ENCODE data around the gene CDH24. TPM values are rescaled to one million over a fixed set of nuclear protein-coding genes. Genes with fewer than 3 reads are reported as not detected.

Gene CDH24
- total RNA-seq, 1 experiment from 2014 or later = 17.9 TPM

DNA sequence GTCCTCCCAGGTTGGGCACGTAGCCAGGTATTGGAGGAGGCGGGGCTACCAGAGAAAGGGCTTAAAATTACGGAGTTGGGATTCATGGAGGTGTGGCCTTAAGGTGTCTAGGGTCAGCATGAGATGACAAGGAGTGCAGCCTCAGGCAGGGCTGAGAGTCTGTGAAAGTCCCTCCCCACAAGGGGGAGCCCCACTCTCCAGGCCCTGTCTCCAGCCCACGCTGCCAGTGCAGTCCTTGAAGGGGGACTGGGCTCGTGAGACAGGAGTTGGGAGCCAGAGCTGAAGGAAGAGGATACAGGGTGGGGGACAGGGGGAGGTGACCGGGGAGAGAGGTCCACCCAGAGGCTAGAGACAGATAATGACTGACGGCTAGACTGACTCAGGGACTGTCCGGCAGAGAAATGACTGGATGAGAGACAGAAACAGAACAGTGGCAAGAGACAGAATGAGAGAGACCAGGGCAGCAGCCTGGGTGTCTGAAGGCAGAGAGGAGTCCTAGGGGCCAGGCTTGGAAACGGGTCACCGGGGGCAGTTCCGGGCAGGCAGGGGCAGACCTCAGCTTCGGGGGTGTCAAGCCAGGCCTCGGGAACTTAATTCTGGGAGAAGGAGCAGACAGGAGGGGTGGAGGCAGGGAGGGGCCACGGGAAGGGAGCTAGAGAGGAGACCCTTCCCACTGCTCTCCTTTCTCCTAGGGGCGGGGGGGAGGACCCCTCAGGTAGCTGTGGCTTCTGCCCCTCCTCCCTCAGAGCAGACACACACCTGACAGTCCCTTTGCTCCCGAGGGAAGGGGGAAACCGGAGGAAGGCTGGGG is 970 bp downstream of the CDH24 start (continued):
- TF ChIP-seq NFATC4 (CRISPR knock-in tag; IDR thresholded peaks at IDR 0.05) (no peak), CBFB (CRISPR knock-in tag; IDR thresholded peaks at IDR 0.05; ENCODE audit: low read depth) (no peak), ZNF416 (CRISPR knock-in tag; IDR thresholded peaks at IDR 0.05) (no peak), OVOL2 (CRISPR knock-in tag; IDR thresholded peaks at IDR 0.05; ENCODE audit: borderline replicate concordance) (no peak), HMGA2 (CRISPR knock-in tag; IDR thresholded peaks at IDR 0.05) (no peak), TEAD1 (CRISPR knock-in tag; IDR thresholded peaks at IDR 0.05) (0 out of 2 replicates have a peak, but pooled peaks have one; percentile 9), MYBL2 (CRISPR knock-in tag; IDR thresholded peaks at IDR 0.05) (no peak)
- TF ChIP-seq, protein P1, sequence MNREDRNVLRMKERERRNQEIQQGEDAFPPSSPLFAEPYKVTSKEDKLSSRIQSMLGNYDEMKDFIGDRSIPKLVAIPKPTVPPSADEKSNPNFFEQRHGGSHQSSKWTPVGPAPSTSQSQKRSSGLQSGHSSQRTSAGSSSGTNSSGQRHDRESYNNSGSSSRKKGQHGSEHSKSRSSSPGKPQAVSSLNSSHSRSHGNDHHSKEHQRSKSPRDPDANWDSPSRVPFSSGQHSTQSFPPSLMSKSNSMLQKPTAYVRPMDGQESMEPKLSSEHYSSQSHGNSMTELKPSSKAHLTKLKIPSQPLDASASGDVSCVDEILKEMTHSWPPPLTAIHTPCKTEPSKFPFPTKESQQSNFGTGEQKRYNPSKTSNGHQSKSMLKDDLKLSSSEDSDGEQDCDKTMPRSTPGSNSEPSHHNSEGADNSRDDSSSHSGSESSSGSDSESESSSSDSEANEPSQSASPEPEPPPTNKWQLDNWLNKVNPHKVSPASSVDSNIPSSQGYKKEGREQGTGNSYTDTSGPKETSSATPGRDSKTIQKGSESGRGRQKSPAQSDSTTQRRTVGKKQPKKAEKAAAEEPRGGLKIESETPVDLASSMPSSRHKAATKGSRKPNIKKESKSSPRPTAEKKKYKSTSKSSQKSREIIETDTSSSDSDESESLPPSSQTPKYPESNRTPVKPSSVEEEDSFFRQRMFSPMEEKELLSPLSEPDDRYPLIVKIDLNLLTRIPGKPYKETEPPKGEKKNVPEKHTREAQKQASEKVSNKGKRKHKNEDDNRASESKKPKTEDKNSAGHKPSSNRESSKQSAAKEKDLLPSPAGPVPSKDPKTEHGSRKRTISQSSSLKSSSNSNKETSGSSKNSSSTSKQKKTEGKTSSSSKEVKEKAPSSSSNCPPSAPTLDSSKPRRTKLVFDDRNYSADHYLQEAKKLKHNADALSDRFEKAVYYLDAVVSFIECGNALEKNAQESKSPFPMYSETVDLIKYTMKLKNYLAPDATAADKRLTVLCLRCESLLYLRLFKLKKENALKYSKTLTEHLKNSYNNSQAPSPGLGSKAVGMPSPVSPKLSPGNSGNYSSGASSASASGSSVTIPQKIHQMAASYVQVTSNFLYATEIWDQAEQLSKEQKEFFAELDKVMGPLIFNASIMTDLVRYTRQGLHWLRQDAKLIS (CRISPR knock-in tag; IDR thresholded peaks at IDR 0.05; ENCODE audit: borderline replicate concordance) = no peak
- TF ChIP-seq, protein P2, sequence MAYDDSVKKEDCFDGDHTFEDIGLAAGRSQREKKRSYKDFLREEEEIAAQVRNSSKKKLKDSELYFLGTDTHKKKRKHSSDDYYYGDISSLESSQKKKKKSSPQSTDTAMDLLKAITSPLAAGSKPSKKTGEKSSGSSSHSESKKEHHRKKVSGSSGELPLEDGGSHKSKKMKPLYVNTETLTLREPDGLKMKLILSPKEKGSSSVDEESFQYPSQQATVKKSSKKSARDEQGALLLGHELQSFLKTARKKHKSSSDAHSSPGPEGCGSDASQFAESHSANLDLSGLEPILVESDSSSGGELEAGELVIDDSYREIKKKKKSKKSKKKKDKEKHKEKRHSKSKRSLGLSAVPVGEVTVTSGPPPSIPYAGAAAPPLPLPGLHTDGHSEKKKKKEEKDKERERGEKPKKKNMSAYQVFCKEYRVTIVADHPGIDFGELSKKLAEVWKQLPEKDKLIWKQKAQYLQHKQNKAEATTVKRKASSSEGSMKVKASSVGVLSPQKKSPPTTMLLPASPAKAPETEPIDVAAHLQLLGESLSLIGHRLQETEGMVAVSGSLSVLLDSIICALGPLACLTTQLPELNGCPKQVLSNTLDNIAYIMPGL (CRISPR knock-in tag; IDR thresholded peaks at IDR 0.05) = peak; percentile 46; the same call in 1 of the 2 replicates
- TF ChIP-seq, protein P3, sequence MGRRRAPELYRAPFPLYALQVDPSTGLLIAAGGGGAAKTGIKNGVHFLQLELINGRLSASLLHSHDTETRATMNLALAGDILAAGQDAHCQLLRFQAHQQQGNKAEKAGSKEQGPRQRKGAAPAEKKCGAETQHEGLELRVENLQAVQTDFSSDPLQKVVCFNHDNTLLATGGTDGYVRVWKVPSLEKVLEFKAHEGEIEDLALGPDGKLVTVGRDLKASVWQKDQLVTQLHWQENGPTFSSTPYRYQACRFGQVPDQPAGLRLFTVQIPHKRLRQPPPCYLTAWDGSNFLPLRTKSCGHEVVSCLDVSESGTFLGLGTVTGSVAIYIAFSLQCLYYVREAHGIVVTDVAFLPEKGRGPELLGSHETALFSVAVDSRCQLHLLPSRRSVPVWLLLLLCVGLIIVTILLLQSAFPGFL (CRISPR knock-in tag; IDR thresholded peaks at IDR 0.05; ENCODE audit: borderline replicate concordance) = no peak; the same call in 1 of the 2 replicates
- TF ChIP-seq, protein P4, sequence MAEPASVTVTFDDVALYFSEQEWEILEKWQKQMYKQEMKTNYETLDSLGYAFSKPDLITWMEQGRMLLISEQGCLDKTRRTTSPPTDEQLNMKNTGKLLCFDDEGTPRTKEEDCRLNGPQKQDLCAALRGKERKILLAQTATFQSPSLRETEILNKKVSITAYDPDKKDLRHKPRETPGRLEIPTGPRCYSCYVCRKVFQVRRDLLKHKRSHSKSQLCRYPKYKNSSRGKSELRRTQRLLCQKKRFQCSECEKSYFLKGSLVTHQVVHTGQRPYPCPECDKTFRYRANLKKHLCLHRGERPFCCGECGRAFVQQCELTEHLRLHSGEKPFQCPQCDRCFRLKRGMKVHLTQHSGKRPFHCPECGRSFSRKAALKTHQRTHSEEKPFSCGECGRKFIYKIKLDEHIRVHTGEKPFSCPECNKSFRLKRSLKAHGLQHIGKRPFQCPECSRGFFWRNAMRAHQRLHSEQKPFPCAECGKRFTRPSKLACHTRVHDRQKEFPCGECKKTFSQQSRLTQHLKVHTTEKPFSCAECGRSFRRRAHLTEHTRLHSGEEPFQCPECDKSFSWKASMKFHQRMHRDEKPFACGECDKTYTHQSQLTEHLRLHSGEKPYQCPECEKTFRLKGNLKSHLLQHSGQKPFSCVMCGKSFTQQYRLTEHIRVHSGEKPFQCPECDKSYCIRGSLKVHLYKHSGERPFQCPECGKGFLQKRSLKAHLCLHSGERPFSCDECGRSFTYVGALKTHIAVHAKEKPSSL (CRISPR knock-in tag; conservative IDR thresholded peaks at IDR 0.05) = no peak

DNA sequence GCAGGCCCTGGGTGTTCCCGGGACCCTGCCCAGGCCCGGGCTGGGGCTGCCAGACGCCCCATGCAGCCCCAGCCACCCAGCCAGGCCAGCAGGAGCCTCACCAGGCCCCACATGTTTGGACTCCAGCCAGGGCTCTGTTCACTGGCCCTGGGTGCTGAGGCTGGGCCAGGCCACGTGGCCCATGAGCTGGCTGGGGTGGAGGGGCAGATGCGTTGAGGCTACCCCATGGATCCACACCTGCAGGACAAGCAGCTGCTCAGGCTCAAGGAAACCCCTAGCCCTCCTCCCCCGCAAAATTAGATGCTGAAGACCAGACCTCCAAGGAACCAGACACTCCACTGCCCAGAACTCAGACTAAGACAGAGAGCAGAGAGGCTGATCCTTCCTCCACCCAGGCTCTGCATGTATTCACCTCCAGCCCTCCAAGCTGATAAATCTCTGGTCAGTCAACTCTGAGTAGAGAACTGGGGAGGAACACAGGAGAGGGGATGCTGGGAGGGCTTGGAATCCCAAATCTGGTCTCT is 1.6 kb downstream of the CDH24 start:
- ChIA-PET POLR2A (interaction anchor here (1.3 to 1.7 kb wide), 3 partner anchors 40 to 73 kb away, joined by 4 to 5 read pairs (median 4); partner anchors contain the start of genes ACIN1, AJUBA and C14orf119), CTCF (interaction anchor here (0.8 to 8.8 kb wide), 18 partner anchors 13 to 234 kb away, joined by 3 to 224 read pairs (median 12); partner anchors contain the start of genes AJUBA, PRMT5 and PSMB11)
- no peak overlapping the region; the same call in 1 of the 2 replicates for H3K27ac Mint-ChIP-seq
- no peaks in the 10 kb centered on the region for H3K9me3 Mint-ChIP-seq
- peaks cover 5% of the 10 kb centered on the region; the same call in 1 of the 2 replicates for H3K27me3 Mint-ChIP-seq (ENCODE audit: low read depth)
- no peak for ATAC-seq
- peaks cover 14% of the 10 kb centered on the region for H3K36me3 Mint-ChIP-seq
- TF ChIP-seq TEAD4 (CRISPR knock-in tag; IDR thresholded peaks at IDR 0.05) (no peak), NFE2L1 (CRISPR knock-in tag; IDR thresholded peaks at IDR 0.05) (no peak)
- TF ChIP-seq, protein P5, sequence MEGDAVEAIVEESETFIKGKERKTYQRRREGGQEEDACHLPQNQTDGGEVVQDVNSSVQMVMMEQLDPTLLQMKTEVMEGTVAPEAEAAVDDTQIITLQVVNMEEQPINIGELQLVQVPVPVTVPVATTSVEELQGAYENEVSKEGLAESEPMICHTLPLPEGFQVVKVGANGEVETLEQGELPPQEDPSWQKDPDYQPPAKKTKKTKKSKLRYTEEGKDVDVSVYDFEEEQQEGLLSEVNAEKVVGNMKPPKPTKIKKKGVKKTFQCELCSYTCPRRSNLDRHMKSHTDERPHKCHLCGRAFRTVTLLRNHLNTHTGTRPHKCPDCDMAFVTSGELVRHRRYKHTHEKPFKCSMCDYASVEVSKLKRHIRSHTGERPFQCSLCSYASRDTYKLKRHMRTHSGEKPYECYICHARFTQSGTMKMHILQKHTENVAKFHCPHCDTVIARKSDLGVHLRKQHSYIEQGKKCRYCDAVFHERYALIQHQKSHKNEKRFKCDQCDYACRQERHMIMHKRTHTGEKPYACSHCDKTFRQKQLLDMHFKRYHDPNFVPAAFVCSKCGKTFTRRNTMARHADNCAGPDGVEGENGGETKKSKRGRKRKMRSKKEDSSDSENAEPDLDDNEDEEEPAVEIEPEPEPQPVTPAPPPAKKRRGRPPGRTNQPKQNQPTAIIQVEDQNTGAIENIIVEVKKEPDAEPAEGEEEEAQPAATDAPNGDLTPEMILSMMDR (IDR thresholded peaks at IDR 0.05) = no peak
- TF ChIP-seq, protein P6, sequence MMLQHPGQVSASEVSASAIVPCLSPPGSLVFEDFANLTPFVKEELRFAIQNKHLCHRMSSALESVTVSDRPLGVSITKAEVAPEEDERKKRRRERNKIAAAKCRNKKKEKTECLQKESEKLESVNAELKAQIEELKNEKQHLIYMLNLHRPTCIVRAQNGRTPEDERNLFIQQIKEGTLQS (CRISPR knock-in tag; conservative IDR thresholded peaks at IDR 0.05) = no peak
- peak overlapping the region; percentile 71 for H3K4me3 Mint-ChIP-seq
- DNase-seq (ENCODE audit: low spot score) = no peak
- peaks cover 16% of the 10 kb centered on the region for H3K4me1 Mint-ChIP-seq

Measured in WTC11 (cell line).